ENCODE measurements around the gene APMAP.
A peak's percentile ranks its signal among the peaks of the same experiment; 100 is the strongest.
"Not testable (repeated sequence)": the region's sequence is repeated elsewhere in the genome, so short reads cannot be mapped to it uniquely, and the experiment has no call there.

APMAP gene

DNA sequence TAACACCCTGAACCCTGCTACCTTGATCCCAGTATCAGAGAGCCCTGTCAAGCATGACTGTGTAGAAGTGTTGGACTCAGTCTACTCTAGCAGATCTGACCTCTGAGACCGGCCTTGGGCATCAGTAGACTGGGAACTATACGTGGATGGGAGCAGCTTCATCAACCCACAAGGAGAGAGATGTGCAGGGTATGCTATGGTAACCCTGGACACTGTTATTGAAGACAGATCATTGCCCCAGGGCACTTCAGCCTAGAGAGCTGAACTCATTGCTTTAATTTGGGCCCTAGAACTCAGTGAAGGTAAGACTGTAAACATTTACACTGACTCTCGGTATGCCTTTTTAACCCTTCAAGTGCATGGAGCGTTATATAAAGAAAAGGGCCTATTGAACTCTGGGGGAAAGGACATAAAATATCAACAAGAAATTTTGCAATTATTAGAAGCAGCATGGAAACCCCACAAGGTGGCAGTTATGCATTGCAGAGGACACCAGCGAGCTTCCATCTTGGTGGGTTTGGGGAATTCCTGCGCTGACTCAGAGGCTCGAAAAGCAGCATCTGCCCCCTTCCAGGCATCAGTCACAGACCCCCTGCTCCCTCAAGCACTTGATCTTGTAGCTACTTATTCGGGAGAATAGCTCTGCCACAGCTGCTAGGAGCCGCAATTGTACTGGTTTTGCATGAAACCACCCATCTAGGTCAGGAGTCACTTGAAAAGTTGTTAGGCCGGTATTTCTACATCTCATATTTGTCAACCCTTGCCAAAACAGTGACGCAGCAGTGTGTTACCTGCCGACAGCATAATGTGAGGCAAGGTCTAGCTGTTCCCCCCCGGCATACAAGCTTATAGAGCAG is 62.5 kb downstream of the APMAP start:
- DNase-seq, result not testable (repeated sequence)

DNA sequence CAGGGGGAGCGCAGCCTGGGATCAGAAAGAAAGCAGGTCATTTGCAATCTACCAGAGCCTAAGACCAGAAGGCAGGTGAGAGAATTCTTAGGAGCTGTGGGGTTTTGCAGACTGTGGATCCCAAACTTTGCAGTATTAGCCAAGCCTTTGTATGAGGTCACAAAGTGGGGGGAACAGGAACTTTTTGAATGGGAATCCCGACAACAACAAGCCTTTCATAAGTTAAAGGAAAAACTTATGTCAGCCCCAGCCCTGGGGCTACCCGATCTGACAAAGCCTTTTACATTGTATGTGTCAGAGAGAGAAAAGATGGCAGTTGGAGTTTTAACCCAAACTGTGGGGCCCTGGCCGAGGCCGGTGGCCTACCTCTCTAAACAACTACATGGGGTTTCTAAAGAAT is 63.3 kb downstream of the APMAP start:
- not testable (repeated sequence) for DNase-seq

- DNase-seq, result not testable (repeated sequence)
Measured at GRCh38 chr20:24920706-24921105, 71.8 kb downstream of the APMAP start.

DNA sequence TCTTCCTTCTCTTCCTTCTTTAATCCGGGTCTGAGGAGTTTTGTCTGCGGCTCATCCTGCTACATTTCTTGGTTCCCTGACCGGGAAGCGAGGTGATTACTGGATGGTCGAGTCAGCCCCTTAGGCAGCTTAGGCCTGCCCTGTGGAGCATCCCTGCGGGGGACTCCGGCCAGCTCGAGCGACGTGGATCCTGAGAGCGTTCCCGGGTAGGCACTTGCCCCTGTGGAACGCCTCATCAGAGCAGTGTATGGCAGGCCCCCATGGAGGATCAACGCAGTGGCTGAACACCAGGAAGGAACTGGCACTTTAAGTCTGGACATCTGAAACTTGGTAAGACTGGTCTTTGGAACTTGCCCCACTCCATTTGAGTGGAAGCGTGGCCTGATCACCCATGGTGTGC is 72.9 kb downstream of the APMAP start:
- DNase-seq, result not testable (repeated sequence)

GRCh38 chr20:24918579-24919566 is 73.7 kb downstream of the APMAP start:
- DNase-seq, result no peak

DNA sequence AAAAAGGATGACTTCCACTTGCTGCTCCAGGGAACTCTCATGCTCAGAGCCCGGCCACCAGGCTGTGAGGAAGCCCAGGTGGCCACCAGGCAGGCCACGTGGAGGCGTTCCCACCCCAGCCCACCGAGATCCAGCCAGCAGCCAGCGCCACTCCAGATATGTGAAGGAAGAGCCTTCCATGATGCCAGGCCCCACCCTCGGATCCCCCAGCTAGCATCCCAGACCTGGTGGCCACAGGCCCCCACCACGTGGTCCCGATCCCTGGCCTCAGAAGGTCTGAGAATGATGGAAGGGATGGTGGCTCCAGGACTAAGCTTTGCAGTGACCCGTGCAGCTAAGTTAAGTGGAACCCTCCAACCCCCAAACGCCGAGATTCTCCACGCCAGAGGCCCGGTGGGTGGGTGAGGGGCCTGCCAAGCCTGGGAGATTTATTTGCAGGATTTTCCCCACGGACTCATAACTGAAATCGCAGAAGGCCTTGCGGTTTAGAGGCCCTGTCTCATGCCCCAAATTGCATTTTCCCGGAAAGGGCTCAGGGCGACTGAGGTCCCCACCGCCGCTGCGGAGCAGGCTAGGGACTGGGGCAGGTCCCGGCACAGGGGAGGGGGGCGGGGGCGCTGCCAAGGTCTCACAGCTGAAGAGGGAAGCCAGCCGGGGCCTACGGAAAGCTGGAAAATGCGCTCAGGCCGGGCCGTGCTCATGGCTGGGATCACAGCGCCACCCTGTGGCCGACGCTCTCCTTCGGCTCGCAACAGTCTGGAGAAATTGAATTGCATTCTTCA is 74.6 kb downstream of the APMAP start:
- peak; percentile 56 for DNase-seq

- DNase-seq, result no peak
Measured at GRCh38 chr20:24917056-24917455, 75.5 kb downstream of the APMAP start.

DNA sequence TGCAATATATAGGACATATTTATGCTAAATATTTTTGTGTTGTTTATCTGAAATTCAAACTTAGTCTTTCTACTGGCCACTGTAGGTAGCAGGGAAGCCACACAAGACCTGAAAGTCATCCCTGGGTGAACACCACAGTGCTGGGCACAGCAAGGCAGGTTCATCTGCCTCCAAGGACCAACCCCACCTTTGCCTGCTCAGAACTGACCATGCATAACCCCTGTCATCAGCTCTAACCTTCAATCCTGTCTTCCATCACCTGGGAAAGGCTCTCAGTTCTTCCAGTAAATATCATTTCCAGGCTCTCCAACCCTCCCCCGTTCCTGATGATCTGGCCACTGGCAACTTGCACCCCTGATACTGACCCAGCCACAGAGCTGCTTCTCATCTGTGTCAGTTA is 76.1 kb downstream of the APMAP start:
- DNase-seq, result no peak

DNA sequence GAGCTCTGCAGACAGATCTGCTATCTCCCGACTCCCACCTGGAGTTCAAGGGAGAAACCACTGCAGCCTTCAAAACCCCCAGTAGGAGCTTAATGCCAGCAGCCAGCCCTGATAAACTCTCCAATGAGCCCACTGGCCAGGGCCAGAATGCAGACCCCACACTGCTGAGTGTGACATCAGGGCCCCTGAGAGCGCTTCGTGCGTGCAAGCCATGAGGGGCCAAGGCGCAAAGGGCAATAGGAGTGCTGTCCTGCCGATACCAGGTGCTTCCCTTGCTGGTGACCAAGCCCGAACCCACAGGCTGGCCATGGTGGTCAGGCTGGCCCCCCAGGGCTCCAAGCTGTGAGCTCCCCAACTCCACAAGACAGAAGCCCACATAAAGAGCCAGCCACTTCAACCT is 76.7 kb downstream of the APMAP start:
- DNase-seq, result no peak

DNA sequence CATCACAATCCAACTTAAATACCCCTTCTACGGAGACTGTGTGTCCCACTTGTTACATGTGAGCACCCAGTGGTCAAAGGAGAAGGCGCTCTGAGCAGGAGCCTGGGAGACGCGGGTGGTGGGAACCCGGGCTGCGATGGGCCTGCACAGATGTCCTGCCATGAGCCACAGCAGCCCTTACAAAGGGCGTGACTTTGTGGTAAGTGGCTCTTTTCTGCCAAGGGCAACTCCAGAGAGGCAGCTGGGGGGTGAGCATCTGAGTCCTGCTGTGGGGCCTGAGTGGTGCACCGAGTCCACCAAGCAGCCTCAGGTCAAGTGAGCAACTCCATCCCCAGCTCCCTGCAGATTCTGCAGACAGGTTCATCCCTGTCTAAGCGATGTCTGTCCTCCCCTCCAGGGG is 77.1 kb downstream of the APMAP start:
- no peak for DNase-seq

- DNase-seq, result no peak
Measured at GRCh38 chr20:24914388-24915241, 77.9 kb downstream of the APMAP start.

DNA sequence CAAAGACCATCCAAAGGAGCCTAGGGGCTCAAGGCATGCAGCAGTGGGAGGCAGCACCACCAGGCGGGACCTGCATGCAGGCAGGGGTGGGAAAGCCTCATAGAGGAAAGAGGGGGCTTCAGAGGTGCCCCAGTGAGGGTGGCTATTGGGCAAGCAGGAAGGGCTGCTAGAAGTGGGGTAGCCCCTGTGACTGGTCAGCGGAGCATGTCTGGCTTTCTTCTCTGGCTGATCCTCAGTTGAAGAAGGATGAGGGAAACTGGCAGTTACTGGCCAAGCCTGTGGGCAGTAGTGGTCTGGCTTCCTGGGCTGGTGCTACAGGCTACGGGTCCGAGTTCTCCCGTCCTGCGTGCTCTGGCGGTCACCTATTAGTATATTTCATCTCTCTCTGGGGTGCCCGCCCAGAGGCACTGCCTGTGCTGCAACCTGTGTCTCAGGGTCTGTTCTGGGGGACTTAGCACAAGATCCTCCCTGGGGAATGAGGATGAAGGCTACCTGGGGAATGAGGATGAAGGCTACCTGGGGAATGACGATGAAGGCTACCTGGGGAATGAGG is 79.4 kb downstream of the APMAP start:
- no peak for DNase-seq

Data from NCI-H1694 treated with DMSO at 0.1 percent for 48 hours (cell line).